Nephron progenitor cell (in vitro differentiated cells): ENCODE measurements around the gene GCN1.

Experiments used
- DNase-seq: peaks from one replicate; pipeline ENCODE4 v3.0.0; 2021
- H3K27ac Mint-ChIP-seq: 2 replicates; pipeline ENCODE4 v1.8.0; 2021; ENCODE audit warnings: mild to moderate bottlenecking, moderate library complexity, mixed read lengths
- H3K27me3 Mint-ChIP-seq: 2 replicates; pipeline ENCODE4 v1.8.0; 2021; ENCODE audit warnings: mild to moderate bottlenecking, low read depth, mixed read lengths; ENCODE audit not compliant: poor library complexity
- H3K36me3 Mint-ChIP-seq: 2 replicates; pipeline ENCODE4 v1.8.0; 2021; ENCODE audit warnings: low read depth, mixed read lengths
- H3K4me1 Mint-ChIP-seq: 2 replicates; pipeline ENCODE4 v1.8.0; 2021; ENCODE audit warnings: mixed read lengths
- H3K4me3 Mint-ChIP-seq: 2 replicates; pipeline ENCODE4 v1.8.0; 2021; ENCODE audit warnings: mild to moderate bottlenecking, moderate library complexity, mixed read lengths
- H3K9me3 Mint-ChIP-seq: 2 replicates; pipeline ENCODE4 v1.8.0; 2021; ENCODE audit warnings: mild to moderate bottlenecking, moderate library complexity, mixed read lengths
- TF ChIP-seq, protein P1 (sequence below): fragments of 200-600 bp; sonication (generic); IDR thresholded peaks from 2 replicates; pipeline ENCODE4 v1.5.0; 2021; ENCODE audit warnings: antibody characterized with exemption

Gene GCN1

GRCh38 chr12:120081641-120082040, 112.9 kb downstream of the GCN1 start:
- H3K9me3 Mint-ChIP-seq = no peaks in the 10 kb centered on the region
- no peak overlapping the region for H3K27ac Mint-ChIP-seq
- TF ChIP-seq, protein P1, sequence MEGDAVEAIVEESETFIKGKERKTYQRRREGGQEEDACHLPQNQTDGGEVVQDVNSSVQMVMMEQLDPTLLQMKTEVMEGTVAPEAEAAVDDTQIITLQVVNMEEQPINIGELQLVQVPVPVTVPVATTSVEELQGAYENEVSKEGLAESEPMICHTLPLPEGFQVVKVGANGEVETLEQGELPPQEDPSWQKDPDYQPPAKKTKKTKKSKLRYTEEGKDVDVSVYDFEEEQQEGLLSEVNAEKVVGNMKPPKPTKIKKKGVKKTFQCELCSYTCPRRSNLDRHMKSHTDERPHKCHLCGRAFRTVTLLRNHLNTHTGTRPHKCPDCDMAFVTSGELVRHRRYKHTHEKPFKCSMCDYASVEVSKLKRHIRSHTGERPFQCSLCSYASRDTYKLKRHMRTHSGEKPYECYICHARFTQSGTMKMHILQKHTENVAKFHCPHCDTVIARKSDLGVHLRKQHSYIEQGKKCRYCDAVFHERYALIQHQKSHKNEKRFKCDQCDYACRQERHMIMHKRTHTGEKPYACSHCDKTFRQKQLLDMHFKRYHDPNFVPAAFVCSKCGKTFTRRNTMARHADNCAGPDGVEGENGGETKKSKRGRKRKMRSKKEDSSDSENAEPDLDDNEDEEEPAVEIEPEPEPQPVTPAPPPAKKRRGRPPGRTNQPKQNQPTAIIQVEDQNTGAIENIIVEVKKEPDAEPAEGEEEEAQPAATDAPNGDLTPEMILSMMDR = no peak
- no peaks in the 10 kb centered on the region for H3K36me3 Mint-ChIP-seq
- peaks cover 44% of the 10 kb centered on the region for H3K4me1 Mint-ChIP-seq
- no peak for DNase-seq
- H3K4me3 Mint-ChIP-seq = no peak overlapping the region
- H3K27me3 Mint-ChIP-seq = peaks cover 6% of the 10 kb centered on the region

DNA sequence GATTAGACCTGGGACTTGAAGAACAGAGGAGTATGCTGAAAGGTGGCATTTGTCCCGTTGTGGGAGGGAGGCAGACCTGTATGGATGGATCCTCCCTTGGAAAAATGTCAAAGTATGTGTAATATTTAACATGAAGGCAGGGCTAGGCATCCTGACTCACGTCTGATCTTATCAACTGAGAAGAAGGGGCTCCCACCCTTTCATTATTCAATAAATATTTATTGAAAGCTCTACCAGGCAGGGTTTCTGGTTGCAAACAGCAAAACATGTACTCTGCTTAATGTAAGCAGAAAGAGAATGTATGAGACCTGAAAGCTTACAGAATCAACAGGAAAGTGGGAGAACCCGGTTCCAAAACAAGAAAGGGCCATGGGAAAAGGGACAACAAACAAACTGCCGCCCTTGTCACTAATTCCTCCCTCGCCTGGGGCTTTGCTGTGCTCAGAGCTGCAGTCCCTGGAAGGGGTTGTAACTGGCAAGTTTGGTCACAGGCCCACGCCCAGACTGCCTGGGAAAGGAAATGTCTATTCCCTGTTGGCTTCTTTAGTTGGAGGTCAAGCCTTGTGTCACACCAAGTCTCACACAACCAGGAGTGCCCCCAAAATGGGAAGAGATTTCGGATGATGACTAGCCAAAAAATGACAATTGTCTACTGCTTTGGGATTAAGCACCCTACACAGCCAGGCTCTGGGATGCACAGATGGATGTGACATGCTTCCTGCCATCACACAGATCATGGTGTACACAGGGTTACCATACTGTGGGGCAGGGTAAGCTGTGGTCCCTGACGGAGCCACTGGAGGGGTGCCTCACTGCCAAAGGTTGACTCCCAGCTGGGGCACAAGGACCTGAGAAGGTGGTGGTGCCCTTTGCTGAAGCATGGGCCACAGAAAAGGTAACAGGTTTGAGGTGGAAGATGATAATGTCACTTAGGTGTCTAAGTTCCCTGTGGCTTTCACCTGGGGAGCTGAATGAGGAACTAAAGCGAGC, 114.8 kb downstream of the GCN1 start:
- H3K27ac Mint-ChIP-seq = no peak overlapping the region
- H3K4me3 Mint-ChIP-seq = no peak overlapping the region

GRCh38 chr12:120078868-120079267, 115.6 kb downstream of the GCN1 start:
- DNase-seq = no peak
- Mint-ChIP-seq H3K9me3 (no peaks in the 10 kb centered on the region), H3K27me3 (no peaks in the 10 kb centered on the region), H3K27ac (no peak overlapping the region), H3K4me3 (no peak overlapping the region), H3K4me1 (peaks cover 30% of the 10 kb centered on the region), H3K36me3 (no peaks in the 10 kb centered on the region)
- TF ChIP-seq, protein P1 = no peak

More for the DNA sequence above, 114.8 kb downstream of the GCN1 start:
- TF ChIP-seq, protein P1 = no peak
- Mint-ChIP-seq H3K9me3 (no peaks in the 10 kb centered on the region), H3K4me1 (peaks cover 30% of the 10 kb centered on the region), H3K27me3 (no peaks in the 10 kb centered on the region), H3K36me3 (no peaks in the 10 kb centered on the region)
- no peak for DNase-seq

DNA sequence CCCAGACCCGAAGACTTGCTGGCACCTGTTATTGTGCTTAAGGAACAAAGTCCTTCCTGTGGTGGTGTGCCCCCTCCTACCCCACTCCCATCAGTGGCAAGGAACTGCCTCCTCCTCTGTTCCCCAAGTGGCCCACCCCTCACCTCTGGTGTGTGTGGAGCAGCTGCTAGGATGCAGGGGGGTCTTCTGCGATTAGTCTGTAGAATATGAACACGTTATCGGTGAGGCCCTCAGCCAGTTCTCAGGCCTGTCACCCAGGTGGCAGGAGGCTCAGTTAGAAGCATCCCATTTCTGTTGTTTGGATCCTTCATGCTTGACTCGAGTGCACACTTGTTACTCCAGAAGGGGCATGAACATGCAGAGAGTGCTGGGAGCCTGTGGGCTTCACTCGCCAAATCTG, 117.3 kb downstream of the GCN1 start:
- Mint-ChIP-seq H3K9me3 (no peaks in the 10 kb centered on the region), H3K27me3 (no peaks in the 10 kb centered on the region), H3K36me3 (no peaks in the 10 kb centered on the region), H3K4me1 (peaks cover 30% of the 10 kb centered on the region), H3K27ac (no peak overlapping the region), H3K4me3 (no peak overlapping the region)
- DNase-seq = no peak
- TF ChIP-seq, protein P1 = no peak
